Measurements from ENCODE around the gene NECTIN1. TPM values are rescaled to one million over a fixed set of nuclear protein-coding genes. Genes with fewer than 3 reads are reported as not detected.

The NECTIN1 gene
- total RNA-seq, 1 donor: 7.8 TPM

DNA sequence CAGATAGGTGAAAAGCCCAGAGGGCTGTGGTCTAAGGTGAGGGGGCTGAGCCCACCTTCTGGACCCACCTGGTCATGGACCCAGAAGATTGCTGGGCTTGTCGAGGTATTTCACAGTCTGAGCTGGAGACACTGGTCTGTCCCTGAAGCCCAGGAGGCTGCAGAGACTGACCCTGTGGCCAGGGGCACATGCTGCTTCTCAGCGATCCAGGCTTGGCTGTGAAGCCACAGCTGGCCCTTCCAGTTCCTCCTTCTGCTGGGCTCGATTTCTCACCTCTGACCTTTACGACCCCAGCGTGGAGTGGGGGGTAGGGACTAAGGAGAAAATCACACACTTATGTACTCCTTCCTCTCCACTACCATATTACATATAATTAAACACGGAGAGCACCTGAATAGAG is 88.5 kb downstream of the NECTIN1 start:
- DNase-seq (ENCODE audit: low read depth): no peak
- TF ChIP-seq, protein P1, sequence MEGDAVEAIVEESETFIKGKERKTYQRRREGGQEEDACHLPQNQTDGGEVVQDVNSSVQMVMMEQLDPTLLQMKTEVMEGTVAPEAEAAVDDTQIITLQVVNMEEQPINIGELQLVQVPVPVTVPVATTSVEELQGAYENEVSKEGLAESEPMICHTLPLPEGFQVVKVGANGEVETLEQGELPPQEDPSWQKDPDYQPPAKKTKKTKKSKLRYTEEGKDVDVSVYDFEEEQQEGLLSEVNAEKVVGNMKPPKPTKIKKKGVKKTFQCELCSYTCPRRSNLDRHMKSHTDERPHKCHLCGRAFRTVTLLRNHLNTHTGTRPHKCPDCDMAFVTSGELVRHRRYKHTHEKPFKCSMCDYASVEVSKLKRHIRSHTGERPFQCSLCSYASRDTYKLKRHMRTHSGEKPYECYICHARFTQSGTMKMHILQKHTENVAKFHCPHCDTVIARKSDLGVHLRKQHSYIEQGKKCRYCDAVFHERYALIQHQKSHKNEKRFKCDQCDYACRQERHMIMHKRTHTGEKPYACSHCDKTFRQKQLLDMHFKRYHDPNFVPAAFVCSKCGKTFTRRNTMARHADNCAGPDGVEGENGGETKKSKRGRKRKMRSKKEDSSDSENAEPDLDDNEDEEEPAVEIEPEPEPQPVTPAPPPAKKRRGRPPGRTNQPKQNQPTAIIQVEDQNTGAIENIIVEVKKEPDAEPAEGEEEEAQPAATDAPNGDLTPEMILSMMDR (IDR thresholded peaks at IDR 0.05; ENCODE audit: insufficient read depth, low read length): no peak

DNA sequence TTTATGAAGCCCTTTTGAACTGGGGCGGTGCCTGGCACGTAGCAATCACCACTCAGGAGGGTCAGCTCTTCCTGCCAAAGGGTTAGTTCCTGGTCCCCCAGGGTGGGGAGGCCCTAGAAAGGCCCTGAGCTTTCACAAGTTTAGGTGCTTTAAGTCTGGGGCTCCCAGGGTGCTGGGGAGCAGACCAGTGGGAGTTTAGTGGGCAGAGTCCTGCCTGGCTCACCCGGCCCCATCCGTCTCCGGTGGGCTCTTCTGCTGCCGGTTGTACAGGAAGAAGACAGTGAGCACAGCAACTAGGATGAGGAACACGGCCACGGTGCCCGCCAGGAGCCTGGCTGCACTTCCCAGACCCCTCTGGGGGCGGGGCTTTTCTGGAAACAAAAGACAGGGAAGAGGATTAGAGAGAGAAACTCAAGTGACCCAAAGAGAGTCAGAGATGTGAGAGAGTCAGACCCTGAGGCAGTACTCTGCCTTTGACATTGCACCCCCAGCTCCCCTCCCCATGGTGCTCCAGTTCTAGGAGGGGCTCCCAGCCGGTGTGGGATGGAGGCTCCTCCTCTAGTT is 89.3 kb downstream of the NECTIN1 start:
- H3K4me3 ChIP-seq (ENCODE audit: low read depth, low read length): no peak overlapping the region
- TF ChIP-seq, protein P1 (IDR thresholded peaks at IDR 0.05; ENCODE audit: insufficient read depth, low read length): no peak
- no peak for DNase-seq (ENCODE audit: low read depth)

More for the DNA sequence above, 88.5 kb downstream of the NECTIN1 start:
- no peak overlapping the region for H3K4me3 ChIP-seq (ENCODE audit: low read depth, low read length)

DNA sequence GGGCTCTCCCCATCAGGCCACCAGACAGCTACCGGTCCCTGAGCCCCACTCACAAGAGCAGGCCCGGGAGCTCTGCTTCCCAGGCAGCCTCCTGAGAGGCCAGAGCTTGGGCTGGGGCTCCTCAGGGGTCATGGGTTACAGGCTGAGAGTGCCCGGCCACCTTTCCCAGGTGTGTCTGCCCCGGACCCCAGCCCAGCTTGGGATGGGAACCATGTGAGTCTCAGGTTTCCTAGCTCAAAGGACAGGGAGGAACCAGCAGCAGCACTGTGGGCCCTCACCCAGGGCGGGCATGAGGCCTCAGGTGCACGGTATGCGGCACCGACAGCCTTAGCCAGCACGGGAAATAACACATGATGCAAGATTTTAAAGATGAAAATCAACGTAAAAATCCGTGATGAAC is 90.1 kb downstream of the NECTIN1 start:
- no peak overlapping the region for H3K4me3 ChIP-seq (ENCODE audit: low read depth, low read length)
- no peak for DNase-seq (ENCODE audit: low read depth)
- TF ChIP-seq, protein P1 (IDR thresholded peaks at IDR 0.05; ENCODE audit: insufficient read depth, low read length): no peak

DNA sequence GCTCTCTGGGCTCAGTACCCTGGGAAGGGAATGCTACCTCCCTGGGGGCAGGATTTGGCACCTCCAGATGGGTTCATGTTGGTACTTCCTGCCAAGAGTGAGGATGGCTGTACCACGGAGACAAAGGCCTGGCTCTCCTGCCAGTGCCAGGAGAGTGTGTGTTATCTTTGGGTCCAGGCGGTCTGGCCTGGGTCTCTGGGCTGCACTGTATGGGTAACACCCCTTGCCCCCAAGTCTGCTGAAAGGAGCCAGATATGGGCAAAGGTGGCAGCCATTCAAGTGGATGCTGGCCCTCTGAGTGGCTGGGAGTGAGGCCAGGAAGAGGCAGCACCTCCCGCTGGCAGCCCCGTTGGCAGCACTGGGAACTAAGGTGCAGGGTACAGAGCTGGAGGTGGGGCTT is 91.5 kb downstream of the NECTIN1 start:
- H3K4me3 ChIP-seq (ENCODE audit: low read depth, low read length): no peak overlapping the region
- DNase-seq (ENCODE audit: low read depth): no peak
- TF ChIP-seq, protein P1 (IDR thresholded peaks at IDR 0.05; ENCODE audit: insufficient read depth, low read length): no peak

DNA sequence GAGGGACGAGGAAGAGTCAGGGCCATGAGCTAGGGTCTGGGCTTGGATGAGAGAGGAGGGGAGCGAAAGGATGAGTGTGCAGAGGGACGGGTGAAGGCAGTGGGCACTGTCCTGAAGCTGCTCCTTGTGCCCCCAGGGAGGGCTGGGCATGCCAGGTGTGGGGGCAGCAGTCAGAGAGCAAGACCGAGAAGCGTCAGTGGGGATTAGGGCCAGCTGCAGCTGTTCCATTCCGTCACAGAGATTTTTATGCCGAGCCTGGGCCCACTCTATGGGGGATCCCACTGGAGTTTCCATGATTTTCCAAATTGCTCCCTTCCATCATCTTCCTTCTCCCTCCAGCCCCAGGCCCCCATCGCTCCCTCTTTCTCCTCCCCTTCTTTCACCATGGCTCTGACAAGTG is 93.2 kb downstream of the NECTIN1 start:
- DNase-seq (ENCODE audit: low read depth): no peak
- TF ChIP-seq, protein P1 (IDR thresholded peaks at IDR 0.05; ENCODE audit: insufficient read depth, low read length): no peak
- no peak overlapping the region for H3K4me3 ChIP-seq (ENCODE audit: low read depth, low read length)

DNA sequence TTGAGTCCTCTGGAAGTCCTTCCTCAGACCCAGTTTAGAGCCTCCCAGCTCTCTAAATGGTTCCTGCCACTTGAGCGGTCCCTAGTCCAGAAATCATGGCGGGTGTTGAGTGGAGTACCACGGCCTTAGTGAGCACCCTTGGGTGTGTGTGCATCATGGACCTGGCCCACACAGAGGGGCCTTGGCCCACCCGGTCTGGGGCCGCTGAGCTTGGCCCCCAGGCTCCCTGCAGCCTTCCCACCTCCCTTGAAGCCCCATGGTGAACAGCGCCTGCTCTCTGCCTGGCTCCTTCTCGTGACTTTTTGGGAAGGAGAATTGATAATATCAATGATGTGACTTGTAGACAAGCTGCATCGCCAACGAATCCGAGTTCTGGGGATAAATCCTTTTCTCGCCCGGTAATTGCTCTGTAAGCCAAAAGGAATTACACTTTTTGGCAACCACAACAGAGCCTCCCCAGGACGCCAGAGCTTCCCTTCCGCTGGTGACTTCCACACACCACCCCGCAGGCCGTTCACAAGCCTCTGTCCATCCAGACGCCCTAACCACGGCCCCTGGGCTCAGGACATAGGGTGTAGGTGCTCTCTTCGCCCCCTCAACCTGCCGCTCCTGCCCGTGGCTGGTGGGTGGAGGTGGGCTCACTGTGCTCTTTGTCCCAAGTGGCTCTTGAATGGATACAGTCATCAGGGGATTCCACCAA is 93.8 kb downstream of the NECTIN1 start:
- TF ChIP-seq, protein P1 (IDR thresholded peaks at IDR 0.05; ENCODE audit: insufficient read depth, low read length): no peak
- H3K4me3 ChIP-seq (ENCODE audit: low read depth, low read length): no peak overlapping the region
- no peak for DNase-seq (ENCODE audit: low read depth)
